HG03280 (cell line): Measurements from ENCODE around the gene S100A6.

ENCODE experiments used
- ATAC-seq: cut with Tn5 transposase; IDR thresholded peaks from one replicate; pipeline ENCODE4 v1.9.1; 2021; ENCODE audit warnings: mild to moderate bottlenecking, moderate library complexity; ENCODE audit not compliant: unreplicated experiment

Gene S100A6

GRCh38 chr1:153546796-153547559 lies 11.2 kb upstream of the S100A6 start:
- no peak for ATAC-seq

DNA sequence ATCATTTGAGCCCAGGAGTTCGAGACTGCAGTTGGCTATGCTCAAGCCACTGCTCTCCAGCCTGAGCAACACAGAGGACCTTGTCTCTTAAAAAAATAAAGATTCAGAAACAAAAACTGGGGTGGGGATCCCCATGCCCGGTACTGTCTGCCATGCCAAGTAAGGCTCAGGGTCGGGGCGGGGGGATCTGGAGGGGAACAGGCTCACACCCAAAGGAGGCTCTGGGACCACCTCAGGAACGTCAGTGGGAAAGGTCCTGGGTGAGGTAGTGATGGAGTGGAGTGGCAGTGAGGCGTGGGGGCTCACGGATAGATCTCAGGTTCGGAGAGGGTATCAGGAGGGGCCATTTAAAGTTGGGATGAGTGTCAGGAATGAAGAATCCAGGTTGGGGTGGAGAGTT lies 10.6 kb upstream of the S100A6 start:
- no peak for ATAC-seq

- ATAC-seq = no peak
Observed at GRCh38 chr1:153545067-153546055, 9.6 kb upstream of the S100A6 start, which contains the start of gene S100A4. TSS of gene S100A4 (minus strand) at chr1:153545806. CDS start at chr1:153544794, 1,012 bp downstream.

DNA sequence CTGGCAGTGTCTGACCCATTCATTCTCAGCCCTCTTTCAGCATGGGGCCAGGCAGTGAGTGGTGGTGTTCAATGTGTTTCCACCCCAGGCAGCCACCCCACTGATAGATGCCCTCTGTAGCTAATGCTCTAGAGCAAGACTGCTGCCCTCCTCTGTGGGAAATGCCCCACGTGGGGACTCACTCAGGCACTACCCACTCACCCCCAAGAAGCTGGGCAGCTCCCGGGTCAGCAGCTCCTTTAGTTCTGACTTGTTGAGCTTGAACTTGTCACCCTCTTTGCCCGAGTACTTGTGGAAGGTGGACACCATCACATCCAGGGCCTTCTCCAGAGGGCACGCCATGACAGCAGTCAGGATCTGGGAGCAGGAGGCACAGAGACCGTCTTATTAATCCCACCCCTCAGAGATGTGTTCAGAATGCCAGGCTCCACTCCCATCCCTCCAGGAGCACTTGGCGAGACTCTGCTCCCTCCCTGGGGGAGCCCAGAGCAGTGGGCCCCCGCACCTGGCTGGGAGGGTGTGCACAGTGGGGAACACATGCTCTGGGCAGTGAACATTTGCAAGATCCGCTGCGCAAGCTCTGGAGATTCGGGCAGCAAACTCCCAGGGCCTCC lies 8.8 kb upstream of the S100A6 start:
- ATAC-seq = no peak

DNA sequence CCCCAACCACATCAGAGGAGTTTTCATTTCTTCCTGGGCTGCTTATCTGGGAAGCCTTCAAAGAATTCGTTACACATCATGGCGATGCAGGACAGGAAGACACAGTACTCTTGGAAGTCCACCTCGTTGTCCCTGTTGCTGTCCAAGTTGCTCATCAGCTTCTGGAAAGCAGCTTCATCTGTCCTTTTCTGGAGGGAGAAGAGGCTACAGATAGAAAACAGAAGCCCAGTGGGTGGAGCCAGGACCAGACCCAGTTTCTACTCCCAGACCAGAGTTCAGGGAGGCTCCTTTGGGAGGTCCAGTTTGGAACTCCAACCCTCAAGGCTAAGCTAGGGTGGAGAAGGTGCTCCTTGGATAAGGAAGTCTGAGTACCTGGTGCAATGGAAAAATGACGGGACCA lies 7.9 kb upstream of the S100A6 start:
- ATAC-seq = no peak

- no peak for ATAC-seq
Observed at GRCh38 chr1:153542956-153543711, 7.3 kb upstream of the S100A6 start.

DNA sequence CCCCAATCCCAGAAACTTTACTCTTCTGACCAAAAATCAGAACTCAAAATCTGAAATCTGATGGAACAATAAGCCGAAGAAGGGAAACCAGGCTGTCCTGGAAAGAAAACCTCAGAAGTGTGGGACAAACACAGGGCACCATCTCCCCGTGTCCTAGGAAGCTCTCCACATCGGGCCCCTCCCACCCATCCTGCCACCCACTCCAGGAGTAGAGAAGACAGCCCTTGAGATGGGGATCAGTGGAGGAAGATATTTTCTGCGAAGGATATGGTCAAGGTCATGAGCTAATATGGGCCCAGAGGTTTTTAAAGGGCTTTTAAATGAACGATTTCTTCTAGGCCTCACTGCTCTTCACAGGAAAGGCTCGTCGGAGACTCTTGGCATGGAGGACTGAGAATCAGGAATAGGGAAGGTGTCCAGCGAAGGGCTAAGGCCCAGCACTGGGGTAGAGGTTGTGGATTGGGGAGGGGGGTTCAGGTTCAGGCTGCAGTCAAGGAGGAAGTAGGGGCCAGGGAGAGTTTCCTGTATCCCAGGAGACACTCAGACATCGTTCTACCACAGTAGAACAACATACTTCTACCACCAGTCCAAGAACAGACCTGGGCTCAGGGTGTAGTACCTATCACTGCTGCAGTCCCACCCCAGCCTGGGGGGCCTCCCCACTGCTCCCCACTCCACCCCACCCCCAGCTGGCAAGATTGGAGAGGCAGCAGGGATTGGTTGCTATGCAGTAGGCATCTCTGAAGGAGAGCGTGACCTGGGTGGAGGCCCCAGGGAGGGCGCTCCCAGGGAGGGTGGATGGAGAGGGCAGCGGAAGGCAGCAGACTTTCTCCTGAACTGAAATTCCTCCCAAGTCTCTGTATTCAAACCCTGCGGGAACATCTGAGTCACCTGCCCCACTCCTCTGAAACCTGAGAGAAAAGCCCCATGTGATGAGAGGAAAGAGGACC lies 6.1 kb upstream of the S100A6 start:
- ATAC-seq = no peak

DNA sequence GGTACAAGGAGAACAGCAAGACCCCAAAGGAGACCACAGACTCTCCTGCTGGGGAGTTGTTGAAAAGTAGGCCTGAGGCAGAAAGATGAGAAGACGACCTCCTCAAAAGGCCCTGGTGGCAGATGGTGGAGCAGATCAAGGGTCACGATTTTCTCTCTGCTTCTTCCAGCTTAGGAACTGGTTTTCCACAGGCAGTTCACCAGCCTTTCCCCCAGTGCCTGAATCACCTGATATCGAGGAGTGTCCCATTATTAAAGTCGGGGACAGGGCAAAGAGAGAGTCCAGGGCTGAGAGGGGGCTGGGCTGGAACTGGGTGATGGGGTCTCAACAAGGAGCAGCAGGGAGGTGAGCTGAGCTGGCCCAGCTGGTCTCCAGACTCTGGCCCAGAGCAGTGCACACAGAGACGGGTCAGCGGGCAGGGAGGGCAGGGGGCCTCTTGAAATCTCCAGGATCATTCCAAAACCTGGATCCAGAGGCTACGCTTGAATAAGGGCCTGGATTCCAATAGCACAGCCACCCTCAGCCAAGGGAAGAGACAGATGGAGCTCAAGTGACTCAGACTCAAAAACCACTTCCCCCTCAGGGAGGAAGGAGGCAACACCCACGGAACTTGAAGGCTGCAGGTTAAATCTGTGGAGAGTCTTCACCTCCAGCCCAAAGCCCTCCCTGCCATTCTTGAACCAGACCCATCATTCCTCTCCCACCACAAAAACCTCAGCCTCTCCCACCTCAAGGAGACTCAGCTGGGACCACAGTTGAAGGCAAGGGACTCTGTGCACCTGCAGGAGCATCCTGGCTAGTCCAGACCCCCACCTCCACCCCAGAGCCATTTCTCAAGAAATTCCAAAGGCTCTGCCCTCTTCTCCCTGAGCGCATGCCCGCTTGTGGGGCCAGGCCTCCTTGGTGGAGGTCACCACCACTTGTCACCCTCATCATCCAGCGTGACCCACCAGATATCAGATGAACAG lies 4.9 kb upstream of the S100A6 start, which contains the start of gene S100A5:
Gene S100A5 (minus strand): TSS at position 541 of the 968 bp plus-strand sequence. CDS start 743 bp downstream, outside the sequence.
- no peak for ATAC-seq

- no peak for ATAC-seq
Observed at GRCh38 chr1:153539395-153540093, 3.8 kb upstream of the S100A6 start.

GRCh38 chr1:153538315-153538821 lies 2.6 kb upstream of the S100A6 start:
- ATAC-seq = no peak

- no peak for ATAC-seq
Observed at GRCh38 chr1:153537376-153537730, 1.6 kb upstream of the S100A6 start.

- no peak for ATAC-seq
Observed at GRCh38 chr1:153536671-153537375, 1.0 kb upstream of the S100A6 start.

- ATAC-seq = no peak
Observed at GRCh38 chr1:153536012-153536670, 350 bp upstream of the S100A6 start.

DNA sequence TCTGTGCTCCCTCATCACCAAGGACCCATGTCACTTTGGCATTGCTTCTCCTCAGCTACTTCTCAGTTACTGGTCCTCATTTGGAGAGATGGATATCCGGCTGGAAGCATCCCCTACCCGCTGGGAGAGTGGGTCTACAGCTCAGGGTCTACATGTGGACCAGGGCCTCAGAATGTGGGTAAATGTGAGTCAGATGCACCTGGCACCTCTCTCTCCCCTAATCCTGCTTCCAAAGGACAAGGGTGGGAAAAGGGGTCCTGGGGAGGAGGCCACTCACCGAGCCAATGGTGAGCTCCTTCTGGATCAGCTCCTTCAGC lies 908 bp downstream of the S100A6 start:
- no peak for ATAC-seq

DNA sequence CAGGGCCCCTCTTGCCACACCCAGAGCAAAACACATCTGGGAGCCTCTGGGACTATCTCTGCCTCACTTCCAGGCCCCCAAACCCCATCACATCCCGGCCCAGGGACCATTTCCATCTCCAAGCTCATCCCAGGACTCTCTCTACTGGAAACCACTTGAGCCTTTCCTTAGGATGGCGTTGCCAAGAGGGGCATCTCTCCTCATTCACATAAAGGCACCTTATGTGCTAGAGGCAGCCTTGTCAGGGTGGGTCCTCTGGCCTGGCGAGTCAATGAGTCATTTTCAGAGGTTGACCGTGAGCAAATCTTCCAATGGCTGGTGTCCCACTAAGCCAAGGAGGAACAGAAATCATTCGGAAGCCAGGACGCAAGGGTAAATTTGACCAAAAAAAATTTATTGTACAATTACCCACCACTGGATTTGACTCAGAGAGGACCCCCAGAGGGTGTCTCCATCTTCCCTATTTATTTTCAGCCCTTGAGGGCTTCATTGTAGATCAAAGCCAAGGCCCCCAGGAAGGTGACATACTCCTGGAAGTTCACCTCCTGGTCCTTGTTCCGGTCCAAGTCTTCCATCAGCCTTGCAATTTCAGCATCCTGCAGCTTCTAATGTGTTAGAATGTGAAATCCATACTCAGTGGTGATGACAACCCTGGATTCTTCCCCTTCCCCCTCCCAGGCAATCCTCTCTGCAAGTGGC lies 1.4 kb downstream of the S100A6 start:
- ATAC-seq = no peak

GRCh38 chr1:153533689-153534201 lies 2.0 kb downstream of the S100A6 start:
- ATAC-seq = no peak
